NCI-H345 treated with DMSO at 0.1 percent for 48 hours (cell line): ENCODE data around the gene DEDD.

Experiments used
- DNase-seq: peaks from one replicate; lab custom pipeline; 2025; ENCODE audit not compliant: unreplicated experiment; lab: John Stamatoyannopoulos, UW

The DEDD gene

GRCh38 chr1:161095230-161095629 lies 37.2 kb downstream of the DEDD start:
- DNase-seq, result no peak

GRCh38 chr1:161094481-161094880 lies 38.0 kb downstream of the DEDD start:
- DNase-seq, result no peak

- no peak for DNase-seq
Observed at GRCh38 chr1:161092621-161093028, 39.8 kb downstream of the DEDD start.

- no peak for DNase-seq
Observed at GRCh38 chr1:161091796-161092507, 40.5 kb downstream of the DEDD start.

- no peak for DNase-seq
Observed at GRCh38 chr1:161091093-161091492, 41.4 kb downstream of the DEDD start.

GRCh38 chr1:161090617-161091016 lies 41.9 kb downstream of the DEDD start:
- DNase-seq, result no peak

- DNase-seq, result no peak
Observed at GRCh38 chr1:161089938-161090337, 42.5 kb downstream of the DEDD start.

- DNase-seq, result no peak
Observed at GRCh38 chr1:161089251-161089924, 43.1 kb downstream of the DEDD start, which contains the start of gene NECTIN4. TSS of gene NECTIN4 (minus strand) at chr1:161089558. CDS start at chr1:161089296, 262 bp downstream.

- no peak for DNase-seq
Observed at GRCh38 chr1:161088587-161089110, 43.8 kb downstream of the DEDD start.

GRCh38 chr1:161086457-161086856 lies 46.0 kb downstream of the DEDD start:
- no peak for DNase-seq

GRCh38 chr1:161085165-161085564 lies 47.3 kb downstream of the DEDD start:
- no peak for DNase-seq

GRCh38 chr1:161084597-161084988 lies 47.9 kb downstream of the DEDD start:
- no peak for DNase-seq

- no peak for DNase-seq
Observed at GRCh38 chr1:161083748-161084596, 48.5 kb downstream of the DEDD start.

- DNase-seq, result no peak
Observed at GRCh38 chr1:161082996-161083747, 49.3 kb downstream of the DEDD start.

- no peak for DNase-seq
Observed at GRCh38 chr1:161082483-161082882, 50.0 kb downstream of the DEDD start.

- DNase-seq, result no peak
Observed at GRCh38 chr1:161081519-161081918, 50.9 kb downstream of the DEDD start.

- DNase-seq, result no peak
Observed at GRCh38 chr1:161080441-161081405, 51.7 kb downstream of the DEDD start.

- no peak for DNase-seq
Observed at GRCh38 chr1:161079436-161080110, 52.9 kb downstream of the DEDD start.

- no peak for DNase-seq
Observed at GRCh38 chr1:161077426-161077825, 55.0 kb downstream of the DEDD start.
